ENCODE measurements around the gene OR56B1.
"Not testable (repeated sequence)": the region's sequence is repeated elsewhere in the genome, so short reads cannot be mapped to it uniquely, and the experiment has no call there.

OR56B1 gene

GRCh38 chr11:5736396-5736795 is at the start of gene OR56B1:
Gene OR56B1, plus strand, starts transcription at chr11:5736448. Its CDS starts 69 bp downstream, at chr11:5736517.
- no peak for DNase-seq

GRCh38 chr11:5688482-5688881 is 47.8 kb upstream of the OR56B1 start:
- DNase-seq, result no peak

- peak; percentile 46 to 57 for DNase-seq
Measured at GRCh38 chr11:5689551-5689983, 46.7 kb upstream of the OR56B1 start, which contains the start of gene TRIM22. Gene TRIM22, plus strand, starts transcription at chr11:5689790. Its CDS starts 6,443 bp downstream, at chr11:5696233.

- no peak for DNase-seq
Measured at GRCh38 chr11:5690216-5690615, 46.0 kb upstream of the OR56B1 start.

- DNase-seq, result no peak
Measured at GRCh38 chr11:5690736-5691135, 45.5 kb upstream of the OR56B1 start.

GRCh38 chr11:5691238-5691963 is 44.8 kb upstream of the OR56B1 start:
- not testable (repeated sequence) for DNase-seq

- DNase-seq, result no peak
Measured at GRCh38 chr11:5691964-5692361, 44.3 kb upstream of the OR56B1 start.

GRCh38 chr11:5694642-5695041 is 41.6 kb upstream of the OR56B1 start:
- DNase-seq, result no peak

GRCh38 chr11:5695580-5695979 is 40.7 kb upstream of the OR56B1 start:
- no peak for DNase-seq

GRCh38 chr11:5696210-5696609 is 40.0 kb upstream of the OR56B1 start:
- DNase-seq, result no peak

- DNase-seq, result no peak
Measured at GRCh38 chr11:5698281-5698680, 38.0 kb upstream of the OR56B1 start.

- no peak for DNase-seq
Measured at GRCh38 chr11:5700421-5701054, 35.7 kb upstream of the OR56B1 start.

- DNase-seq, result no peak
Measured at GRCh38 chr11:5701055-5701577, 35.1 kb upstream of the OR56B1 start.

GRCh38 chr11:5703741-5704536 is 32.3 kb upstream of the OR56B1 start:
- no peak for DNase-seq

GRCh38 chr11:5705688-5706087 is 30.6 kb upstream of the OR56B1 start:
- no peak for DNase-seq

GRCh38 chr11:5712507-5712906 is 23.7 kb upstream of the OR56B1 start:
- no peak for DNase-seq

- DNase-seq, result no peak
Measured at GRCh38 chr11:5713695-5714094, 22.6 kb upstream of the OR56B1 start.

- not testable (repeated sequence) for DNase-seq
Measured at GRCh38 chr11:5716518-5716917, 19.7 kb upstream of the OR56B1 start.

GRCh38 chr11:5719703-5720495 is 16.3 kb upstream of the OR56B1 start:
- DNase-seq, result no peak

- no peak for DNase-seq
Measured at GRCh38 chr11:5722622-5723021, 13.6 kb upstream of the OR56B1 start.

- DNase-seq, result no peak
Measured at GRCh38 chr11:5726351-5726750, 9.9 kb upstream of the OR56B1 start.

GRCh38 chr11:5727691-5728090 is 8.6 kb upstream of the OR56B1 start:
- no peak for DNase-seq
